Trophoblast cell (in vitro differentiated cells and primary cell): ENCODE data around the gene TRNT1.
A peak's percentile ranks its signal among the peaks of the same experiment; 100 is the strongest.

Experiments
- DNase-seq, 2 donors: peaks; one replicate each; pipeline ENCODE4 v3.0.0-alpha.2; 2016
- H2AFZ ChIP-seq: 2 replicates; pipeline ENCODE4 v1.6.1; 2013; ENCODE audit warnings: low read length, moderate library complexity, mild to moderate bottlenecking; ENCODE audit not compliant: insufficient read depth, poor library complexity
- H2AK5ac ChIP-seq: 2 replicates; pipeline ENCODE4 v1.6.1; 2013; ENCODE audit warnings: mild to moderate bottlenecking, low read length
- H2BK120ac ChIP-seq: 2 replicates; pipeline ENCODE4 v1.6.1; 2013; ENCODE audit warnings: low read length, mild to moderate bottlenecking, moderate library complexity; ENCODE audit not compliant: insufficient read depth, poor library complexity
- H2BK12ac ChIP-seq: 2 replicates; pipeline ENCODE4 v1.6.1; 2013; ENCODE audit warnings: mild to moderate bottlenecking, low read length, moderate library complexity
- H2BK5ac ChIP-seq: 2 replicates; pipeline ENCODE4 v1.6.1; 2013; ENCODE audit warnings: low read length, low read depth, moderate library complexity, mild to moderate bottlenecking; ENCODE audit not compliant: poor library complexity
- H3K14ac ChIP-seq: 2 replicates; pipeline ENCODE4 v1.6.1; 2013; ENCODE audit warnings: mild to moderate bottlenecking, low read length
- H3K18ac ChIP-seq: 2 replicates; pipeline ENCODE4 v1.6.1; 2013; ENCODE audit warnings: mild to moderate bottlenecking, low read length
- H3K23ac ChIP-seq: 2 replicates; pipeline ENCODE4 v1.6.1; 2013; ENCODE audit warnings: low read length
- H3K27ac ChIP-seq: 2 replicates; pipeline ENCODE4 v1.5.1; 2013; ENCODE audit warnings: low read depth, mild to moderate bottlenecking, inconsistent platforms, low read length, moderate library complexity
- H3K27me3 ChIP-seq: 2 replicates; pipeline ENCODE4 v1.6.1; 2013; ENCODE audit warnings: inconsistent platforms, mild to moderate bottlenecking, low read length, moderate library complexity; ENCODE audit not compliant: insufficient read depth
- H3K36me3 ChIP-seq, 2 experiments: 1 replicate in 1 of 2; 2 replicates in 1 of 2; pipeline ENCODE4 v1.6.1; 2013; ENCODE audit warnings: low read length in 2 of 2, mild to moderate bottlenecking in 2 of 2, moderate library complexity in 1 of 2; ENCODE audit not compliant: insufficient read depth in 2 of 2, control insufficient read depth in 1 of 2
- H3K4ac ChIP-seq: 2 replicates; pipeline ENCODE4 v1.6.1; 2013; ENCODE audit warnings: low read depth, mild to moderate bottlenecking, low read length, moderate library complexity
- H3K4me1 ChIP-seq, 2 experiments: 1 replicate in 1 of 2; 2 replicates in 1 of 2; pipeline ENCODE4 v1.6.1; 2013; ENCODE audit warnings: low read length in 2 of 2, mild to moderate bottlenecking in 2 of 2, moderate library complexity in 1 of 2; ENCODE audit not compliant: insufficient read depth in 2 of 2, control insufficient read depth in 1 of 2
- H3K4me2 ChIP-seq: 2 replicates; pipeline ENCODE4 v1.6.1; 2013; ENCODE audit warnings: inconsistent platforms, mild to moderate bottlenecking, low read length, moderate library complexity
- H3K4me3 ChIP-seq: 2 replicates; pipeline ENCODE4 v1.5.1; 2013; ENCODE audit warnings: mild to moderate bottlenecking, low read depth, low read length, inconsistent platforms
- H3K79me1 ChIP-seq: one replicate; pipeline ENCODE4 v1.6.1; 2013; ENCODE audit warnings: low read length
- H3K79me2 ChIP-seq: 2 replicates; pipeline ENCODE4 v1.6.1; 2013; ENCODE audit warnings: low read length, mild to moderate bottlenecking; ENCODE audit not compliant: control insufficient read depth, insufficient read depth, poor library complexity
- H3K9ac ChIP-seq: 2 replicates; pipeline ENCODE4 v1.6.1; 2013; ENCODE audit warnings: mild to moderate bottlenecking, low read length
- H3K9me3 ChIP-seq: 2 replicates; pipeline ENCODE4 v1.6.1; 2013; ENCODE audit warnings: low read depth, mild to moderate bottlenecking, control low read depth, inconsistent platforms, low read length; ENCODE audit not compliant: insufficient read depth
- H4K12ac ChIP-seq: 2 replicates; pipeline ENCODE4 v1.6.1; 2013; ENCODE audit warnings: low read depth, mild to moderate bottlenecking, low read length, moderate library complexity
- H4K8ac ChIP-seq: 2 replicates; pipeline ENCODE4 v1.6.1; 2013; ENCODE audit warnings: low read depth, mild to moderate bottlenecking, low read length, moderate library complexity
- H4K91ac ChIP-seq: one replicate; pipeline ENCODE4 v1.6.1; 2013; ENCODE audit warnings: low read depth, mild to moderate bottlenecking, low read length, moderate library complexity
- WGBS: extraction: QIAGEN DNeasy Blood & Tissue Kit; methylation state at CpG from one replicate; pipeline ENCODE4 v1.1.7; 2013; ENCODE audit warnings: missing lambda C conversion rate; ENCODE audit not compliant: insufficient read length, insufficient coverage; ENCODE audit errors: extremely low coverage; 5-methylcytosine and 5-hydroxymethylcytosine counted together

The TRNT1 gene

DNA sequence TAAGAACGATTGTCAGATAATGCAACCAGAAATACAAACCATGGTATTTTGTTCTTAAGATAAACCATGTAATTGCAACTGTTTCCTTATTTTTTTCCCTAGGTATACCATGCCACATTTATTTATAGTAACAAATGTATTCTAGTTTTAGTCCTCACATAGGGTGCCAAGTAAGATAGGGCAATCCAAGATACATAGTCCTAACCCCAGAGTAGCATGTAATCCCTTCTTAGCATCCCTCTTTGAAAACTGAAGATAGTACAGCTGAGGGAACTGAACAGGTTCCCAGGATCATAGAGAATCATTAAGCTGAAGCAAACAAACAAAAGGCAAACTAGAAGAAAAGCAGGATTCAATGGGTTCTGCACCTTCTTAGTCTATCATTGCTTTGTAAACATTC is 24.8 kb downstream of the TRNT1 start:
- Histone ChIP-seq H3K18ac (no peak overlapping the region), H3K79me1 (no peaks in the 10 kb centered on the region), H3K36me3 (peaks cover 8 to 15% of the 10 kb centered on the region in 2 experiments), H4K91ac (no peak overlapping the region), H2BK12ac (no peak overlapping the region), H3K27me3 (no peaks in the 10 kb centered on the region), H3K23ac (no peak overlapping the region), H3K4me2 (no peak overlapping the region), H3K9me3 (no peaks in the 10 kb centered on the region), H3K14ac (no peak overlapping the region), H4K12ac (no peak overlapping the region), H3K27ac (no peak overlapping the region), H3K4me1 (no peaks in the 10 kb centered on the region), H2BK120ac (no peak overlapping the region), H2AFZ (no peak overlapping the region), H2AK5ac (no peak overlapping the region), H3K4ac (no peak overlapping the region), H4K8ac (no peak overlapping the region), H3K4me3 (no peak overlapping the region), H2BK5ac (no peak overlapping the region), H3K9ac (no peak overlapping the region), H3K79me2 (no peaks in the 10 kb centered on the region)
- no CpG with 5 or more reads among the region's 1 CpG for WGBS
- no peak for DNase-seq

GRCh38 chr3:3154879-3155610 is 28.3 kb downstream of the TRNT1 start:
- Histone ChIP-seq H4K8ac (no peak overlapping the region), H3K27me3 (no peaks in the 10 kb centered on the region), H3K4ac (no peak overlapping the region), H3K9ac (no peak overlapping the region), H3K4me1 (no peaks in the 10 kb centered on the region), H3K18ac (no peak overlapping the region), H4K91ac (no peak overlapping the region), H3K79me1 (no peaks in the 10 kb centered on the region), H3K79me2 (no peaks in the 10 kb centered on the region), H3K23ac (no peak overlapping the region), H2BK12ac (no peak overlapping the region), H3K27ac (no peak overlapping the region), H4K12ac (no peak overlapping the region), H3K14ac (no peak overlapping the region), H3K36me3 (peaks cover 12 to 16% of the 10 kb centered on the region in 2 experiments), H2BK5ac (no peak overlapping the region), H2AK5ac (no peak overlapping the region), H3K4me3 (no peak overlapping the region), H2AFZ (no peak overlapping the region), H3K9me3 (peaks cover 1% of the 10 kb centered on the region), H2BK120ac (no peak overlapping the region), H3K4me2 (no peak overlapping the region)
- DNase-seq, result peak; percentile 40 to 65
- no CpG with 5 or more reads among the region's 5 CpGs for WGBS

- Histone ChIP-seq H2BK12ac (no peak overlapping the region), H3K4ac (no peak overlapping the region), H3K79me1 (no peaks in the 10 kb centered on the region), H3K27ac (no peak overlapping the region), H3K36me3 (peaks cover 9 to 12% of the 10 kb centered on the region in 2 experiments), H2AK5ac (no peak overlapping the region), H4K8ac (no peak overlapping the region), H3K18ac (no peak overlapping the region), H3K14ac (no peak overlapping the region), H3K4me1 (no peaks in the 10 kb centered on the region), H3K9ac (no peak overlapping the region), H2AFZ (no peak overlapping the region), H4K12ac (no peak overlapping the region), H3K4me2 (no peak overlapping the region), H3K9me3 (peaks cover 1% of the 10 kb centered on the region), H3K23ac (no peak overlapping the region), H3K4me3 (no peak overlapping the region), H3K27me3 (no peaks in the 10 kb centered on the region), H4K91ac (no peak overlapping the region), H2BK120ac (no peak overlapping the region), H3K79me2 (no peaks in the 10 kb centered on the region), H2BK5ac (no peak overlapping the region)
- DNase-seq, result no peak
- WGBS, result no CpG with 5 or more reads among the region's 8 CpGs
These were observed 30.7 kb downstream of the TRNT1 start for GRCh38 chr3:3157484-3157883.

- no peaks in the 10 kb centered on the region for H3K79me1 ChIP-seq
- no peak overlapping the region for H3K4me3 ChIP-seq
- H2BK12ac ChIP-seq, result no peak overlapping the region
- H3K4me1 ChIP-seq, result no peaks in the 10 kb centered on the region
- no peak overlapping the region for H3K4me2 ChIP-seq
- WGBS, result no CpG with 5 or more reads among the region's 2 CpGs
- no peak overlapping the region for H2AK5ac ChIP-seq
- no peak overlapping the region for H3K18ac ChIP-seq
- no peak overlapping the region for H2BK120ac ChIP-seq
- DNase-seq, result no peak
- no peak overlapping the region for H3K23ac ChIP-seq
- H3K9me3 ChIP-seq, result peaks cover 1% of the 10 kb centered on the region
- H3K4ac ChIP-seq, result no peak overlapping the region
- no peak overlapping the region for H4K91ac ChIP-seq
- H3K27me3 ChIP-seq, result no peaks in the 10 kb centered on the region
- H3K79me2 ChIP-seq, result no peaks in the 10 kb centered on the region
- H3K9ac ChIP-seq, result no peak overlapping the region
- no peak overlapping the region for H4K12ac ChIP-seq
- H3K14ac ChIP-seq, result no peak overlapping the region
- H3K27ac ChIP-seq, result no peak overlapping the region
- H4K8ac ChIP-seq, result no peak overlapping the region
- H2AFZ ChIP-seq, result no peak overlapping the region
- H2BK5ac ChIP-seq, result no peak overlapping the region
- peaks cover 6 to 10% of the 10 kb centered on the region in 2 experiments for H3K36me3 ChIP-seq
These were observed 34.1 kb downstream of the TRNT1 start for GRCh38 chr3:3160826-3161225.
